Measurements from ENCODE around the gene BACE2.
"Not testable (repeated sequence)": the region's sequence is repeated elsewhere in the genome, so short reads cannot be mapped to it uniquely, and the experiment has no call there.

The BACE2 gene

DNA sequence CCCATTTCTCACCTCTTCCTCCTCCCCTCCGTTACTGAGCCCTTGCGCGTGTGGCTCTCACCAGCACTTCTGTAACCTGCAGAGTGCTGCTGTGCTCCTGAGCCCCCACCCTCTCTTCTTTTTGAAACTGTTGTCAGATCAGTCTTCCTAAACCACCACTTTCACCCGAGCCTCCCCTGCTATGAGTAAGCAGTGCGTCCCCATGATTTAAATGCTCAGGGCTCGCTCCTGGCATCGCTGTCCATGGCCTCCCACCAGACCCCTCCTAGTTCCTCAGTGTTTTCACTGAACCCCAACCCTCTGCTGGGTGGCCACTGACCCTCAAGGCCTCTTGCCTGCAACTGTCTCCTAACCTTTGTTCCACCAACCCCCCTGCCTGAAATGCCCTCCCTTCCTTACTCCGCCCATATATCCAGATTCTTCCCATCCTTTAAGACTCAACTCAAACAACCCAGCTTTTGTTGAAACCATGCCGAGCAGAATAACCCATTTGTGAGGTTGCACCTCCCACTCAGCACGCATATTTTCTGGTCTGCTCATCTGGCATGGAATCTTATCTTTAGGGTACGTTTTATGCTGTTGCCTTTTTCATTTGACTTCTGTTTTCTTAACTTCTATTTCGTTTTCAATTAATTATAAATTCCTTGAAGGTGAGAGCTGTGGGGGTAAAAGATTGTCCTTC lies 84.1 kb downstream of the BACE2 start:
- H3K4me1 ChIP-seq (ENCODE audit: control insufficient read depth, insufficient read depth, low read length) = peaks cover 28% of the 10 kb centered on the region
- H3K9me3 ChIP-seq (ENCODE audit: control insufficient read depth, low read length) = no peaks in the 10 kb centered on the region
- no peak overlapping the region for H3K4me3 ChIP-seq (ENCODE audit: low read length)
- H3K36me3 ChIP-seq (ENCODE audit: control insufficient read depth, insufficient read depth, low read length) = peaks cover 12% of the 10 kb centered on the region
- no peaks in the 10 kb centered on the region for H3K27me3 ChIP-seq (ENCODE audit: control insufficient read depth, insufficient read depth, low read length)
- H3K9ac ChIP-seq (ENCODE audit: low read length) = no peak overlapping the region

DNA sequence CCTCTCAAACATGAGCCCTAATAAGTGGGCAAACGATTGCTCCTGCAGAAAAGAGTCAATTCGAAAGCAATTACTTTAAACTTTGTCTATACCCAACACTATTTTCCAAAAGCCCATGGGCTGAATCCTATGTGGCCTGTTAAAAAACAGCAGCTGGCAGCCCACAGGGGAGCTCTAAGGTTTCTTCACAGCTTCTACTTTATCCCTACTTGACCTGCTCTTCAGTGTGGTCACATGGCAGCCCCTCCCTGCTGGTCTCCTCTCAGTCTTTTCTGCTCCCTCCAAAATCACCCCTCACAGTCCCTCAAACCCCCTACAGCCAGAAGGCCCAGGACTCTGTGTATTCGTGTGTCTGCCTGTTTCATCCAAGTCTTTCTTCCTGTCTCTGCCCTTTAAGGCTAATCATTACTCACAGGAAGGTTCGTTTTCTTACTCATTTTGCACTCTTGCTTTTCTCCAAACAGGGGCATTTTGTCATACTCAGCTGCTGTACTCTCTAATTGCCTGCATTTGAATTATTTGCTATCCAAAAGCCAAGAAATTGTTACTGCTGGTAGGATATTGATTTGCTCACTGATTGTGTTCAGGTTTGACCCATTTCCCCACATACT lies 86.2 kb downstream of the BACE2 start:
- Histone ChIP-seq H3K4me1 (ENCODE audit: control insufficient read depth, insufficient read depth, low read length) (peaks cover 27% of the 10 kb centered on the region), H3K9me3 (ENCODE audit: control insufficient read depth, low read length) (no peaks in the 10 kb centered on the region), H3K9ac (ENCODE audit: low read length) (no peak overlapping the region), H3K27me3 (ENCODE audit: control insufficient read depth, insufficient read depth, low read length) (no peaks in the 10 kb centered on the region), H3K36me3 (ENCODE audit: control insufficient read depth, insufficient read depth, low read length) (peaks cover 12% of the 10 kb centered on the region), H3K4me3 (ENCODE audit: low read length) (no peak overlapping the region)

DNA sequence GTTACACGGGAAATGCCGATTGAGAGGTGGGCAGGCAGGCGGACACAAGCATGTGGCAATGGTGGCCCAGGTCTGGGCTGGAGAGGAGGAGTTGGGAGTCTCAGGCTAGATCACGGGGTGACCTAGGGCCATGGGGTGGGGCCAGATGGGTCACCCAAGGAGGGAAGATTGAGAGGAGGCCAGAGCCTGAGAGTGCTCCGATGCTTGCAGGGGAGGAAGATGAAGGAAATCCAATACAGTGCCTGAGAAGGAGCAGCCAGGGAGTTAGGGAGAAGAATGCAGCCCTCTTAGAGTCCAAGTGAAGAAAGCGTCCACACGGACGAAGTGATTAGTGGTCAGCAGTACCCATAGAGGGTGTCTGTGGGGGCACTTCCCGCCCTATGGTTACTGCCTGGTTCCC lies 87.2 kb downstream of the BACE2 start:
- Histone ChIP-seq H3K9me3 (ENCODE audit: control insufficient read depth, low read length) (no peaks in the 10 kb centered on the region), H3K27me3 (ENCODE audit: control insufficient read depth, insufficient read depth, low read length) (no peaks in the 10 kb centered on the region), H3K36me3 (ENCODE audit: control insufficient read depth, insufficient read depth, low read length) (peaks cover 12% of the 10 kb centered on the region), H3K4me1 (ENCODE audit: control insufficient read depth, insufficient read depth, low read length) (peaks cover 20% of the 10 kb centered on the region), H3K9ac (ENCODE audit: low read length) (no peak overlapping the region), H3K4me3 (ENCODE audit: low read length) (no peak overlapping the region)

DNA sequence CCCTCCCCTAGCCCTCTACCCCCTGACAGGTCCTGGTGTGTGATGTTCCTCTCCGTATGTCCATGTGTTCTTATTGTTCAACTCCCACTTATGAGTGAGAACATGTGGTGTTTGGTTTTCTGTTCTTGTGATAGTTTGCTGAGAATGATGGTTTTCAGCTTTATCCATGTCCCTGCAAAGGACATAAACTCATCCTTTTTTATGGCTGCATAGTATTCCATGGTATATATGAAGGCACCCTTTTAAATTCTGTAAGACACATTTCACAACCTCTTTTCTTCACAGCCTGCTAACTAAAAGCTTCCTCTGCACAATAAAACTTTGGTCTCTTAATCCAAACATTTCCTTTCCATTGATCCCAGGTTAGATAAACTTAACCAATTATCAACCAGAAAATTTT lies 88.3 kb downstream of the BACE2 start:
- not testable (repeated sequence) for H3K36me3 ChIP-seq (ENCODE audit: control insufficient read depth, insufficient read depth, low read length); H3K4me3 ChIP-seq (ENCODE audit: low read length); H3K9me3 ChIP-seq (ENCODE audit: control insufficient read depth, low read length)

DNA sequence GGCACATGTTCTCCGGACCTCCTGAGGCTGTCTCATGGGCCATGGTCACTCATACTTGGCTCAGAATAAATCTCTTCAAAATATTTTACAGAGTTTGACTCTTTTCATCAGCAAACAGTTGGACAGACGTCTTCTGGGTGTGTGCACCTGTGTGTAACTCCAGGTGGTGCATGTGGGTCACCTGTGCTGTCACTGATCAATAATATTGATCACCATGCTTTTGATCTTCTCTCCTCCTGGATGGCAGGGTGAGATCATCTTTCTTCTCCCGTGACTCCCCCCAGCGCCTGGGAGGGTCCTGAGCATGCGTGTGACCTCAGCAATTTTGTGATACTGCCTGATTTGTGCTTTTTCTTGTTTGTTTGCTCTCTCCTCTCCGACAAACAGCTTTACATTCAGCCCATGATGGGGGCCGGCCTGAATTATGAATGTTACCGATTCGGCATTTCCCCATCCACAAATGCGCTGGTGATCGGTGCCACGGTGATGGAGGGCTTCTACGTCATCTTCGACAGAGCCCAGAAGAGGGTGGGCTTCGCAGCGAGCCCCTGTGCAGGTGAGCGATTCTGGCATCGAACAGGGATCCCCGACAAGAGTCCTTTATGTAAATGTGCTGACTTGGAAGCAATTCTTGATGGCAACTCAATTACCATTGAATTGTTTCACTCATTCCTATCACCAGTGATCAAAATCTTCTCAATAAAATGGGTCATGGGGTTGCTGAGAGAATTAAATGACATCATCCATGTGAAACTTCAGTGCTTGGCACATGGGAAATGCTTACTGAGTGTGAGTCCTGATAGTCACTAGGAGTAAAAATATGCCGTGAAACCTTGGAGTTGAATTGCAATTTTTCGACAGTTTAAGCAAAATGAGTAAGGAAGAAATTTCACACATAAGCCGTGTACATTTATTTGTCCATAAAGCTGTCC lies 89.1 kb downstream of the BACE2 start:
- Histone ChIP-seq H3K27me3 (ENCODE audit: control insufficient read depth, insufficient read depth, low read length) (no peaks in the 10 kb centered on the region), H3K4me1 (ENCODE audit: control insufficient read depth, insufficient read depth, low read length) (peaks cover 15% of the 10 kb centered on the region), H3K4me3 (ENCODE audit: low read length) (no peak overlapping the region), H3K9ac (ENCODE audit: low read length) (no peak overlapping the region), H3K9me3 (ENCODE audit: control insufficient read depth, low read length) (no peaks in the 10 kb centered on the region), H3K36me3 (ENCODE audit: control insufficient read depth, insufficient read depth, low read length) (peaks cover 8% of the 10 kb centered on the region)

More for the DNA sequence above, 88.3 kb downstream of the BACE2 start:
- not testable (repeated sequence) for H3K27me3 ChIP-seq (ENCODE audit: control insufficient read depth, insufficient read depth, low read length); H3K9ac ChIP-seq (ENCODE audit: low read length)
- H3K4me1 ChIP-seq (ENCODE audit: control insufficient read depth, insufficient read depth, low read length) = peaks cover 15% of the 10 kb centered on the region

DNA sequence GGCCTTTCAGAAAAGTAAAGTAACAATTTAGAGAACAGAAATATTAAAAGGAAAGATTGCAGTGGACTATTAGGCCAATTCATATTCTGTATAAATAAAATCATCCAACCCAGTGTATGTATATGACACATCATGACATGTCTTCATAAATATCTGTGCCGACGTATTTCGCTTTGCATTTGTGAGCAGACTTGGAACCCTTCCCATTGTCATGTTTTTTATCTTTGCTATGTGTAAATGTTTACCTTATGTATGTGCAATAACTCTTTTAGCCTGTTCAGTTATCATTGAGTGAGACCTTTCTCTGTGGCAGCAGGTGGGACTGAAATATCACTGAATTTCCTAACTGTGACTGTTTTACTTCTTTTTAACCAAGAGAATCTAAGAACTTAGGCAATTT lies 90.7 kb downstream of the BACE2 start:
- no peak overlapping the region for H3K9ac ChIP-seq (ENCODE audit: low read length)
- no peak overlapping the region for H3K4me3 ChIP-seq (ENCODE audit: low read length)
- H3K4me1 ChIP-seq (ENCODE audit: control insufficient read depth, insufficient read depth, low read length) = peaks cover 15% of the 10 kb centered on the region
- no peaks in the 10 kb centered on the region for H3K27me3 ChIP-seq (ENCODE audit: control insufficient read depth, insufficient read depth, low read length)
- peaks cover 8% of the 10 kb centered on the region for H3K36me3 ChIP-seq (ENCODE audit: control insufficient read depth, insufficient read depth, low read length)
- no peaks in the 10 kb centered on the region for H3K9me3 ChIP-seq (ENCODE audit: control insufficient read depth, low read length)

DNA sequence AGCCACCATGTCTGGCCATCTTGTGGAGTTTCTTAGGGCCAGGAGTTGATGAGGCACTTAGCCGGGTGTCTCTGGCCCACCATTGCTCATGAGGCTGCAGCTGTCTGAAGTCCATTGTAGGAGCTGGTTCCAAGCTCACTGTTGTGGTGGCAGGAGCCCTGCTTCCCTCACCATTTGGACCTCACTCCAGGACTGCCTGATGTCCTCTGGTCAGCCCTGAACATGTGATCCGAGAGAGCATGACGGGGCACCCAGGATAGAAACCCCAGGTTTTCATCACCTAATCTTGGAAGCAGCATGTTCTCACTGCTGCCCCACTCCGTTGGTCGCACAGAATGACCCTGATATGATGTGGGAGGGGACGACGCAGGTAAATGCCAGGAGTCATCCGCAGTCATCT lies 92.5 kb downstream of the BACE2 start:
- Histone ChIP-seq H3K9ac (ENCODE audit: low read length) (no peak overlapping the region), H3K27me3 (ENCODE audit: control insufficient read depth, insufficient read depth, low read length) (no peaks in the 10 kb centered on the region), H3K4me3 (ENCODE audit: low read length) (no peak overlapping the region), H3K4me1 (ENCODE audit: control insufficient read depth, insufficient read depth, low read length) (peaks cover 15% of the 10 kb centered on the region), H3K36me3 (ENCODE audit: control insufficient read depth, insufficient read depth, low read length) (peaks cover 8% of the 10 kb centered on the region), H3K9me3 (ENCODE audit: control insufficient read depth, low read length) (no peaks in the 10 kb centered on the region)

DNA sequence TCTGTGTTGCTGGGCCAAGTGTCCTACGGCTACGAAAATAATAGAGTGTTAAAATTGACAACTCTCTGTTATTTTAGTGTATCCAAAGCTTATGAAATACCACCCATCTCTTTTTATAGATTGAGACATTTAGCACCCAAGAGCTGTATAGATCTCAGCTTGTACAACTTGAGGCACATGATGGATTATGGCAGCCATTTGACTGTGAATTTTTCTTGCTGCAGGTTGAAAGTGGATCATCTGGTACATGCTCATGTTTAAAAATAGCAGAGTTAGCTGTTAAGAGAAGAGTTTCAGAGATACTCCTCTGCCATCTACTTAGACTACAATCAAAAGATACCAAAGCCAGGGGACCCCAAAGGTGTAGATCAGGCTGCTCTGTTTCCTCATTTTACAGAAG lies 99.4 kb downstream of the BACE2 start:
- no peaks in the 10 kb centered on the region for H3K9me3 ChIP-seq (ENCODE audit: control insufficient read depth, low read length)
- H3K4me1 ChIP-seq (ENCODE audit: control insufficient read depth, insufficient read depth, low read length) = no peaks in the 10 kb centered on the region
- no peaks in the 10 kb centered on the region for H3K36me3 ChIP-seq (ENCODE audit: control insufficient read depth, insufficient read depth, low read length)
- H3K27me3 ChIP-seq (ENCODE audit: control insufficient read depth, insufficient read depth, low read length) = no peaks in the 10 kb centered on the region
- no peak overlapping the region for H3K4me3 ChIP-seq (ENCODE audit: low read length)
- no peak overlapping the region for H3K9ac ChIP-seq (ENCODE audit: low read length)

DNA sequence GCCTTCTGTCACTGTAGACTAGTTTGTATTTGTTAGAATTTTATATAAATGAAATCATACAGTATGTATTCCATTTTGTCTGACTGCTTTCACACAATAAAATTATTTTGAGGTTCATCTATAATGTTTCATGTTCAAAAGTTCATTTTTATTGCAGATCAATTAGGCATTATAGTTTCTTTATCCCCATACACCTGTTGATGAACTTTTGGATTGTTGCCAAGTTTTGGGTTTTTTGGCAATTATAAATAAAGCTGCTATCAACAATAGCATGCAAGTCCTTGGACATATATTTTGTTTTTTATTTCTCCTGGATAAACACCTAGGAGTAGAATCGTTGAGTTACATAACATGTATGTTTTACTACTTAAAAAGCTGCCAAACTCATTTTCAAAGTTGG lies 101.6 kb downstream of the BACE2 start:
- Histone ChIP-seq H3K36me3 (ENCODE audit: control insufficient read depth, insufficient read depth, low read length) (no peaks in the 10 kb centered on the region), H3K27me3 (ENCODE audit: control insufficient read depth, insufficient read depth, low read length) (no peaks in the 10 kb centered on the region), H3K9me3 (ENCODE audit: control insufficient read depth, low read length) (no peaks in the 10 kb centered on the region), H3K4me3 (ENCODE audit: low read length) (no peak overlapping the region), H3K4me1 (ENCODE audit: control insufficient read depth, insufficient read depth, low read length) (no peaks in the 10 kb centered on the region), H3K9ac (ENCODE audit: low read length) (no peak overlapping the region)

DNA sequence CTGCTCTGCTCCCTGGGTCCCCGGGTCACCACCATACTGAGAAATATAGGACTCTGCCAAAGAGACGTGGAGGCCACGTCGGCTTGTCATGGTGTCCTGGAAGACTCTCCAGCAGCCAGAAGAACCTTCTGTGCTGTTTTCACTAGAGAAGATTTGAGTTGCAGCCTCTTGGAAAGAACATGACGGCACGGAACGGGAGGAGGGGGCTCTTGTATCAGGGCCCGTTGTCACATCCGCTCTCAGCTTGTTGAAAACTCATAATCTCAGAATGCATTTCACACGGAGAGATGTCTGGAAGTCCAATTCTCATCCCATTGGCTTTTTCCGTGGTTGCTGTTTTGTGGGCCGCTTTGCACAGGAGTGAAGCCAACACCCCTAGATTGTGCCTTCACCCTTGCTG lies 109.2 kb downstream of the BACE2 start:
- Histone ChIP-seq H3K9me3 (ENCODE audit: control insufficient read depth, low read length) (no peaks in the 10 kb centered on the region), H3K27me3 (ENCODE audit: control insufficient read depth, insufficient read depth, low read length) (no peaks in the 10 kb centered on the region), H3K36me3 (ENCODE audit: control insufficient read depth, insufficient read depth, low read length) (no peaks in the 10 kb centered on the region), H3K4me1 (ENCODE audit: control insufficient read depth, insufficient read depth, low read length) (no peaks in the 10 kb centered on the region), H3K4me3 (ENCODE audit: low read length) (no peak overlapping the region), H3K9ac (ENCODE audit: low read length) (no peak overlapping the region)

DNA sequence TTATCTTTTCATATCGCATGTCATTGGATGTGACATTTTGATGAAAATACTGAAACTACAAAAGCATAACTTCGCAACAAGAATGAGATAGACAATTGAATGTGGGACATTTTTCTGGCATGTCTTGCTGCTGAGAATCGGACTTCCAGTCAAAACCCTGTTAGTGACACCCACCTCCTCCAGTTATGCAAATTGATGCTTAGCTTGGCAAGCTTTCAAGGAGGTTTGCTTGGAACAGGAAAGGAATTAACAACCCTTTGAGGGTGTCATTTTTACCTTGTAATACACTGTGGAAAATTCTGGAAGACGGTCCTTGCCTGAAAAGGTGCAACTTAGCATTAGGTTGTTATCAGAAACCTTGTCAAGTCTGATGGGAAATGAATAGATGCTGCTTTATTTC lies 109.9 kb downstream of the BACE2 start:
- Histone ChIP-seq H3K4me3 (ENCODE audit: low read length) (no peak overlapping the region), H3K4me1 (ENCODE audit: control insufficient read depth, insufficient read depth, low read length) (no peaks in the 10 kb centered on the region), H3K9me3 (ENCODE audit: control insufficient read depth, low read length) (no peaks in the 10 kb centered on the region), H3K36me3 (ENCODE audit: control insufficient read depth, insufficient read depth, low read length) (no peaks in the 10 kb centered on the region), H3K27me3 (ENCODE audit: control insufficient read depth, insufficient read depth, low read length) (no peaks in the 10 kb centered on the region), H3K9ac (ENCODE audit: low read length) (no peak overlapping the region)
